GM19238 (cell line): ENCODE measurements around the gene GLI3.

Experiments
- DNase-seq: peaks from one replicate; pipeline ENCODE4 v3.0.0; 2011; ENCODE audit warnings: low spot score; ENCODE audit not compliant: insufficient read length

Gene GLI3

DNA sequence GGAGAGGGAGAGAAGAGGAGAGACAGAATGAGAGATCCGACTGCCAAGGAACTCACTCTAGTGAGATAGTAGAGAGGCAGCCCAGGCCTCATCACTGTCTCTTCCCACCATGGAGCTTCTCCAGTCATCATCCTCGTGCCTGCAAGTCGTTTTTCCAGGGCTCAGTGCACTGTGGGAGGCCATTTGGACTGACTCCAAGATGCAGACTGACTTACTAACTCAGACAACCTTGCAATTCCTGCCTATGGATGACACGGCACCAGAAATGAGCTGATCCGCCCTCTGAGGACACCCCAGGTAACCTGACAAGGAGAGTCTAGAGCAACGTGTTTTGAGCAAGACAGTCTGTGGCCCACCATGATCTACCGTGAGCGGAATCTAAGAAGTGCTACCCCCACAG, 154.9 kb downstream of the GLI3 start:
- no peak for DNase-seq

DNA sequence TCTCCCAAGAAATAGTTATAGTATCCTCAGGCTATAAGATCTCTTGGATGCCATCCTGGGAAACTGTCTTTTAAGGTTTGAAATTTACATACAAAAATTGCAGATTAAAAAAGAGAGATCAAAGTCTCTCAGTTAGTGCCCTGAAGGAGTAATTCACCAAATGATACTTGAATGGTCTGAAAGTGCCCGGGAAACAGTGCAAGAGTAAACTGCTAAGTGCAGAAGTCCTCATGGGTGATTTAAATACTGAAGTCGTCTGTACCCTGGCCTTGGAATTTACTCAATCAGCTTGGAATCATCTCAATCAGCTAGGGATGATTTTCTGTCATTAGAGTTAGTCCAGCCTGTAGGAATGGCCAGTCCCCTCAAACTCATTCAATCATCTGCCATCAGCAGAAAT, 155.3 kb downstream of the GLI3 start:
- DNase-seq: no peak

GRCh38 chr7:42080841-42081586, 156.0 kb downstream of the GLI3 start:
- no peak for DNase-seq

GRCh38 chr7:42077271-42078135, 159.5 kb downstream of the GLI3 start:
- no peak for DNase-seq

DNA sequence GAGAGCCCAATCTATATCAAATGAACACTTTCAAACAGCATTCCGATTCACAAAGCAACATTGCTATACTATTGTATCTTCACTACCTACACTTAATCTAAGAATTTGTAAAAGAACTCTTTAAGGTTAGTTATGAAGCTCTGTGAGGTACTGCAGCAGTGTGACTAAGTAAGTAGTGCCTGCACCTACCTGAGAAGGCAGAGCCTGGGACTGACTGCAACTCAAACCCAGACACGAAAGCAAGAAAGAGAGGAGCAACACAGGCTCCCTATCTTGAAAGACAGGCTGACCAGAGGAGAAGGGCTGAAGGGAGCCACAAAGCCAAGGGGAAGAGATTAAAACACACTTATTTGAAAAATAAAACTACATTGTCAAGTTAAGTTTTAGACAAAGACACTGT, 160.1 kb downstream of the GLI3 start:
- DNase-seq: no peak

DNA sequence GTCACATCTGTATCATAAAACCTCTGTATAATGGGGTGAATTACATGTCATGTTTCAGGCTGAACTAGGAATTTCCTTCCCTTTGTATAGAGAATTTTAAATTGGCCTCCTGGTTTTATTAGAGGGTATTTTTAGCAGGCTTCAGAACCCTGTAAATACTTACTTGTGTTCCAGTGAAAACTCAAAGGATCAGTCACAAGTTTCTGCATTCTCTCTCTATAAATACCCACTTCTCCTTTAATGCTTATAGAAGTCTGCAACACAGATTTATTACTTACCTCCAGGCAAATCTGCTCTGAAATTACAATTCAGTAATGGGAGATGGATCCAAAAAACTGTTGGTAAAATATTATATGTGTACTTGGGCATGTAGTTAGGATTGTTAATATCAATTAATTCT, 161.6 kb downstream of the GLI3 start:
- DNase-seq: no peak

GRCh38 chr7:42074076-42074475, 162.9 kb downstream of the GLI3 start:
- no peak for DNase-seq

- no peak for DNase-seq
Measured at GRCh38 chr7:42071372-42072261, 165.4 kb downstream of the GLI3 start.

DNA sequence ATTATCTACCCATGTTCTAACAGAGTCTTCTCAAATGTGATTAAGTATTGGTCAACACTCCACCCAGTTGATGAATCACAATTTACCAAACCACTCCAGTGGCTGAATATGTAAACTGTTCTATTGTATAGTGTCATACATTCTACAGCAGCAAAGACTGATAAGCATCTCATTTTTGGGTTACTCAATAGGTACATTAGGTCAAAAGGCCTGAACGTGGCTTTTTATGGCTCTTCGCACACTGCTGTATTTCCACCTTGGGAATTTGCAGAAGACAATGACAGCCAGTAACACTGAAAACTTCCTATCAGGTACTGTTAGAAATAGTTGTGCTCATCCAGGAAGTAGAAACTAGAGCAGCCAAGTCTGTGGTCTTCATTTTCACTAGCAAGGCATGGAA, 166.9 kb downstream of the GLI3 start:
- DNase-seq: no peak

GRCh38 chr7:42069590-42069989, 167.4 kb downstream of the GLI3 start:
- DNase-seq: no peak

DNA sequence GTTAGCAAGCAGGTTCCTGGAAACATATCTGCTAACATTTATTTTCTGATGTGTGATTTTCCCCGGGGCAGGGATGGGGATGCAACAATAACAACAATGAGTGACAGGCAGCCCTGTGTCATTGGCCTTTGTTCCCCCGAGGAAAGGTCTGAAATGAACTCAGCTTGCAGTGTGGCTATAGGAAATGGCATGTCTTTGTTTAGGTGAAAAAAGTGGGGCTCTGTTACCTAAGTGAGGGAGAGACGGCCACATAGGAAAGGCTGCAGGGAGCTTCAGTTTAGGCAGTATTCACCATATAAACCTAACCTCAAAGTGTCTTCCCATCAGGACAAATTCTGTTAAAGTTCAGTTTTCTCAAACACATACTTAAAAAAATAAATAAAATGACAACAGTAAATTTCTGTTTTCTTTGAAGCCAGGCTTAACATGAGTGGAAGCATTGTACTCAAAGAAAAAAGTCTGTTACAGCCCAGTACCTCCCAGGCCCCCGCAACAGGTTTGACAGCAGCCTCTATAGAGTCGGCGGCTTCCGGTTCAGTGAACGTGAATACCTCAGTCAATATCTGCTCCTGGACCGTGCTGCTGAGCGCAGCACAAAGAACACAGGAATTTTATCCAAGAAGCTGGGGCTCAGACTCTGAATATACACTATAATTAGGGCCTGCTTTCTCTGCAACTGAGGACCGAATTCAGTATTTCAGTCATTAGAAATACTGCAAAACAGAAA, 168.3 kb downstream of the GLI3 start:
- no peak for DNase-seq

- DNase-seq: no peak
Measured at GRCh38 chr7:42065942-42066341, 171.1 kb downstream of the GLI3 start.

GRCh38 chr7:42065015-42065414, 172.0 kb downstream of the GLI3 start:
- no peak for DNase-seq

DNA sequence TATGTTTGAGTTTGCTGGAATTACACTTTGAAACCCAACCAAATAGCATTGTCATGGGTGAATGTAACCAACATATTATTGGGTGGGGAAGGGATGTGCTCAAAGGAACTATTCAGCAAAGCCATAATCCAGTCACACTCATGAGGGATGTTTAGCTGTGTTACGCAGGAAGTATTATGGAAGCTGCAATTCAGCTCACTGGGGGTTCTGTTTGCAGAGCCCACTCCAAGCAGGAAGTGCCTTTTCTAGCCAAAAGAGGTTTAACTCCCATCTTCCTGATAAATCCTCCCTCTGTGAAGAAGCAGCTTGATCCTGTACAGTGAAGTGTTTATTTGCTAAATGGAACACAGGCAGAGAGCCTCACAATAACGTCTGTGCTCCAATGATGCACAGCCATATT, 172.5 kb downstream of the GLI3 start:
- no peak for DNase-seq

- no peak for DNase-seq
Measured at GRCh38 chr7:42059275-42059674, 177.7 kb downstream of the GLI3 start.

GRCh38 chr7:42057331-42057730, 179.7 kb downstream of the GLI3 start:
- DNase-seq: no peak

GRCh38 chr7:42055171-42055570, 181.8 kb downstream of the GLI3 start:
- no peak for DNase-seq

DNA sequence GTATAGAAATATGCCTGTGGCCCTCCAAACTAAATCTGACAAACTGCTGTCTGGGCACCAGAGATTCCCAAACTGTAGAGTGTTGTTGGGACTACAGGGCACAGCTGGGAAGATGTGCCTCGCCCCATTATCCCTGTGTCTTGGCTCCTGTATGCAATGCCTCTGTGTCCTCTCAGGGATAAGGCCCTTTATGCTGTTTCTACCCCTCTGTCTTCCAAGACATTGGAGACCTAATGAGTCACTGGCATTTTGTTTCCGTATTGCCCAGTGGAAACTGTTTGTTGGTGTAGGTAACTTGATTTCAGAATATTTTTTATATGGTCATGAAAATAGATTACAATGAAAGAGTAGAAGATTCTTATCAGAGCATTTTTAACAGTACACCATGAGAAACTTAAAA, 183.2 kb downstream of the GLI3 start:
- no peak for DNase-seq

DNA sequence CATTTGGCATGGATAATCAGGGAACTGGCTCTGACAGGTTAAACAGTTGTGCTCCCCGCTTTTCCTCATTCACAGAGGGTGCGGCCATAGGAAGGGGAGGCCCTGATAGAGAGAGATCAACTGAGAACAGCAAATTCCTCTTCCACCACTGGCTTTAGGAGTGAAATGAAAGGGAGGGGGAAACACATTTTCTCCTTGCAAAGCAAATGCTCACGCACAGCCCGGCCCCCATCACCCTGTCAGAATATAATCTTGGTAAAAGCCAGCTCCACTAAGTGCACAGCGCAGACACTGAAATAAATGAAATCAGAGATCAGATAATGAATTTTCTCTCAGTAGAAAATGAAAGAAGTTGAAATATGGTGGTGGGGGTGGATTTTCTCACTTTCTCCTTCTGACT, 187.2 kb downstream of the GLI3 start:
- DNase-seq: no peak

DNA sequence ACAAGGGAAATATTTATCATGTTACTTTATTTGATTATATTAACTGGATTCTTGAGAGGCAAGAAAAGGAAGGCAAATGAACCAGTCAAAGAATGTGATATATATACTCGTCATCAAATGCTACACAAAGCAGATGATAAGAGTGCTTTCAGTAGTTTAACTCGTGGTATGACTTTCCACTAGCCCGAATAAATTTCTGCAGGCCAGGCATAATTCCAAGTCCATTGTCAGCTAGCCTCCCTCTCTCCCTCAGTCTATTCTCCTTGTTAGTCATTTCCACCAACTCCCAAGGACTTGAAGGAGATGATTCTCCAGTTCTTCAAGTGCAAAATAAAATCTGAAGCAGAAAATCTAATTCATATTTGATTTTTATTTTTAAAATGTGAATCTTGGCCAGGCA, 190.5 kb downstream of the GLI3 start:
- no peak for DNase-seq

- no peak for DNase-seq
Measured at GRCh38 chr7:42045961-42046360, 191.0 kb downstream of the GLI3 start.
